RWPE1 (cell line): ENCODE results near the gene ELN.

Experiments
- CTCF ChIA-PET: fragments of 350-600 bp; sonication (Branson Sonifier 250); formaldehyde crosslinking; extraction: SDS; loops from one replicate; lab custom pipeline; 2021; lab: Yijun Ruan, JAX
- POLR2A ChIA-PET: fragments of 400-600 bp; formaldehyde crosslinking; extraction: SDS; loops from one replicate; lab custom pipeline; 2020; ENCODE audit warnings: antibody characterized with exemption; ENCODE audit not compliant: low non-redundant PET; lab: Yijun Ruan, JAX
- DNase-seq: peaks from one replicate; pipeline ENCODE4 v3.0.0; 2012; ENCODE audit warnings: low spot score
- H3K27ac ChIP-seq: fragments of 450-650 bp; 2 replicates; pipeline ENCODE4 v1.5.1; 2017
- CTCF ChIP-seq: fragments of 450-650 bp; conservative IDR thresholded peaks from 2 replicates; pipeline ENCODE4 v1.5.1; 2017; ENCODE audit warnings: low read depth, mild to moderate bottlenecking

The ELN gene

GRCh38 chr7:74013539-74014272 lies 14.3 kb upstream of the ELN start:
- POLR2A ChIA-PET = no interaction called here
- no peak for TF ChIP-seq CTCF
- H3K27ac ChIP-seq = peak overlapping the region; percentile 91

GRCh38 chr7:74014931-74015330 lies 13.0 kb upstream of the ELN start:
- H3K27ac ChIP-seq = peak overlapping the region; percentile 91
- no peak for DNase-seq
- ChIA-PET CTCF (interaction anchor here (2.7 kb wide), 1 partner anchor 11 kb away, joined by 17 read pairs; no protein-coding TSS in a partner anchor), POLR2A (no interaction called here)
- TF ChIP-seq CTCF = no peak

More at GRCh38 chr7:74013539-74014272, 14.3 kb upstream of the ELN start:
- DNase-seq = no peak
- CTCF ChIA-PET = interaction anchor here (0.7 to 2.7 kb wide), 2 partner anchors 13 to 54 kb away, joined by 4 to 17 read pairs; no protein-coding TSS in a partner anchor

GRCh38 chr7:74015670-74016069 lies 12.3 kb upstream of the ELN start:
- no peak for DNase-seq
- no peak for TF ChIP-seq CTCF
- ChIA-PET CTCF (interaction anchor here (2.7 kb wide), 1 partner anchor 11 kb away, joined by 17 read pairs; no protein-coding TSS in a partner anchor), POLR2A (no interaction called here)
- no peak overlapping the region for H3K27ac ChIP-seq

- H3K27ac ChIP-seq = 0 out of 2 replicates have a peak overlapping the region, but pooled peaks have one; percentile 13
- DNase-seq = no peak
- ChIA-PET POLR2A (no interaction called here), CTCF (interaction anchor here (0.6 to 1.5 kb wide), 2 partner anchors 10 to 760 kb away, joined by 3 to 5 read pairs; no protein-coding TSS in a partner anchor)
- TF ChIP-seq CTCF = no peak
Measured at GRCh38 chr7:74017125-74017524, 10.8 kb upstream of the ELN start.

GRCh38 chr7:74018246-74018895 lies 9.6 kb upstream of the ELN start:
- ChIA-PET CTCF (interaction anchor here (0.5 to 0.7 kb wide), 3 partner anchors 105 to 561 kb away, joined by 3 to 4 read pairs (median 3); no protein-coding TSS in a partner anchor), POLR2A (no interaction called here)
- no peak overlapping the region for H3K27ac ChIP-seq
- no peak for TF ChIP-seq CTCF
- DNase-seq = no peak

- ChIA-PET CTCF (interaction anchor here (0.5 to 0.7 kb wide), 3 partner anchors 8 to 561 kb away, joined by 3 to 4 read pairs (median 3); no protein-coding TSS in a partner anchor), POLR2A (no interaction called here)
- no peak for DNase-seq
- no peak for TF ChIP-seq CTCF
- H3K27ac ChIP-seq = no peak overlapping the region
Measured at GRCh38 chr7:74019149-74019548, 8.8 kb upstream of the ELN start.
